HCT116 (cell line): Measurements from ENCODE around the gene SLC25A25.
A peak's percentile ranks its signal among the peaks of the same experiment; 100 is the strongest.

ENCODE experiments used
- EZH2 ChIP-seq: fragments of 200-600 bp; sonication (generic); IDR thresholded peaks from 2 replicates; pipeline ENCODE4 v1.6.1; 2017; ENCODE audit warnings: antibody characterized with exemption, mixed run types
- RAD21 ChIP-seq: IDR thresholded peaks from 2 replicates; pipeline ENCODE4 v1.6.1; 2012; ENCODE audit warnings: low read depth, mild to moderate bottlenecking
- SP1 ChIP-seq: IDR thresholded peaks from 2 replicates; pipeline ENCODE4 v1.6.1; 2012; ENCODE audit warnings: low read depth

DNA sequence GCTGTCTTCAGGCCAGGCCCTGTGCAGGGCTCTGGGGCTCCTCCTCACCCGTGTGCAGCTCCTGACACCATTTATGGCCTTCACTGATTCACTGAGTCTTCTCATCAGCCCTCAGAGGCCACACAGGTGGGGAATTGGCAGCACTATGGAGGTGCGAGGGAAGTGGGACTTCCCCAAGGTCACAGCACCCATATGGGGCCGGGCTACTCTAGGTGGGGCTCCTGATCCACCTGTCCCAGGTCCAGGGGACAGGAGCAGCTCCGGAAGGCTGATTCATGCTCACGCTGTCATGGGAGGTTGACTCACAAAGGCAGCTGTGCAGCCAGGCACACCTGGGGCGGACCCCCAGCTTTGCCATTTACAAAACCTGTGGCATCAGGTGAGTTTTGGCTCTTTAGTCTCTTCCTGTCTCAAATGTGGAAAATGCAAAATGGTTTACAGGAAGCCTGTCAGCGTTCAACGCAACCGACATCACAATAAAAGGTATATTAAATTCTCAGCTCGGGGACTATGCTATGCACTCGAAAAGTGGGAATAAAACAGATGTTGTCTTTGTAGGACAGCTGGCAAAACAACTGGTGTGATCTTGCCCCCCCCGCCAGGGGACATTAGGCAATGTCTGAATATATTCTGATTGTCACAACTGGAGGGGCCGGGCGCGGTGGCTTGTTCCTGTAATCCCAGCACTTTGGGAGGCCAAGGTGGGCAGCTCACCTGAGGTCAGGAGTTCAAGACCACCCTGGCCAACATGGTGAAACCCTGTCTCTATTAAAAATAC is 15.9 kb upstream of the SLC25A25 start:
- TF ChIP-seq RAD21 (peak; percentile 67), EZH2 (no peak), SP1 (peak; percentile 92)
